ENCODE data around the gene MRM3.
"Not testable (repeated sequence)": the region's sequence is repeated elsewhere in the genome, so short reads cannot be mapped to it uniquely, and the experiment has no call there.

MRM3 gene

GRCh38 chr17:819251-819650, 37.1 kb downstream of the MRM3 start:
- DNase-seq (ENCODE audit: insufficient read length, low spot score) (no peak), FAIRE-seq (no peak)

- DNase-seq (ENCODE audit: insufficient read length, low spot score) (no peak), FAIRE-seq (no peak)
Measured at GRCh38 chr17:823501-823902, 41.3 kb downstream of the MRM3 start.

DNA sequence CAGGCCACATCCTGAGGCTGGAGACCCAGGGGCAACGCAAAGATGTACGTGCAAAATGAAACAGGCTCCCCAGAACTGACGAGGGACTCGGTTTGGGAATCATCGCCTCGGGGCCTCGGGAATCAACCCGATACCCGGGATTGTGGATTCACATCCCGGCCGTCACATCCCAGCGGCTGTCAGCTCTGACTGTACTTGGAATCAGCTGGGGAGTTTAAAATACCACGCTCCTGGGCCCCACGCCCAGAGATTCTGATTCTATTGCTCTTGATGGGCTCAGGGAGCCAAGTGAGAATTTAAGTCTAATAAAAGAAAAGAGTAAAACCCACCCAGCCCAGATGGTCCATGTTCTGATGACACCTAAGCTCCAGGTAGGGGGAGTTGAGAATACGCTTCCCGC, 42.2 kb downstream of the MRM3 start:
- no peak for DNase-seq (ENCODE audit: insufficient read length, low spot score)
- FAIRE-seq, result no peak

DNA sequence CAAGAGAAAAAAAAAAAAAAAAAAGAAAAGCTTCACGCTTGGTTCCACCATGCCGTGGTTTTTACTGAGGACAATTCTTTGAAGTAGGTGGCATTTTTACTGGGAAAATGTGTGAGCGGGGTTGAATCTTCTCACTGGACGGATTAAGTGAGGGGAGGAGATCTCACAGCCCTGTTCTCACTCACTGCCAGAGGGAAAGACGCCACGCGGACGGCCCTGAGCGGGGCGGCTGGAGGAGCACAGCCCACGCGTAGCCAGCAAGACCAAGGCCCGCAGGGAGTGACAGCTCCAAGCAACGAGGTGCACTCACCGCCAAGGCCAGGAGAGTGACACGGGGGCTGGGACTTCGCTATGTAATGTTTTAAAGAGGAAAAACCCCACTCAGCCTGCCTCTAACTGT, 43.1 kb downstream of the MRM3 start:
- FAIRE-seq (no peak), DNase-seq (ENCODE audit: insufficient read length, low spot score) (no peak)

DNA sequence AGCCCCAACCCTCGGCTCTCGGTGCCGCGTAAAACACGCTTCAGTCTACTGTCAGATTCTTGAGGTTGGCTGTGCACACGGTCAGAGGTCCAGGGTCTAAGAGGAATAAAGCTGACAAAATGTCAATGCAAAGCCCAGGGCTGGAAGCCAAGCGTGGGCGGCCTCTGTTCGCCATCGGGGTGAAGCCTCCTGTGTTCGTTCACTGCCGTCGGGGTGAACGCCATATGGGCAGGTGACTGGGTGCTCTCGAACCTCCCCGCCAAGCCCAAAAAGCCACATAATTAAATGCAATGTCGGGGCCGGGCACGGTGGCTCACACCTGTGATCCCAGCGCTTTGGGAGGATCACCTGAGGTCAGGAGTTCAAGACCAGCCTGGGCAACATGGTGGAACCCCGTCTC, 44.6 kb downstream of the MRM3 start:
- no peak for FAIRE-seq
- DNase-seq (ENCODE audit: insufficient read length, low spot score), result no peak

DNA sequence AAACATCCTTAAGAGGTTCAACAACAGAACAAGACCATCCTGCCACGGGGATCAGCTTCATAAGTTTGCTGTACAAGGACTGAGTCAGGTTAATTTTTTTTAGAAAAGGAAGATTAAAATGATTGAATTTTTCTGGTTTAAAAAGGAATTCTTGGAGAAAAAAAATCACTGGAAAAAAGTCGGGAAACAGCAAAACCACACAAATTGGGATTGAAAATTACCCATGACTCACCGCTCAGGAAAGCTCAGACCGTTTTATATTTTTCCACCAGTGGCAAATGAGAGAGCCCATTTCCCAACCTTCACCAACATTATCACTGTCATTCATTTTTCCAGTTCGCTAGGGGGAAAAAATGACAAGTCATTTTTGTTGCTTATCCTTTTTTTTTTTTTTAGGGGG, 46.6 kb downstream of the MRM3 start:
- FAIRE-seq (no peak), DNase-seq (ENCODE audit: insufficient read length, low spot score) (no peak)

- FAIRE-seq; DNase-seq (ENCODE audit: insufficient read length, low spot score): not testable (repeated sequence)
Measured at GRCh38 chr17:829614-830013, 47.5 kb downstream of the MRM3 start.

GRCh38 chr17:830381-830780, 48.2 kb downstream of the MRM3 start:
- no peak for FAIRE-seq
- no peak for DNase-seq (ENCODE audit: insufficient read length, low spot score)

- DNase-seq (ENCODE audit: insufficient read length, low spot score) (no peak), FAIRE-seq (no peak)
Measured at GRCh38 chr17:830950-831349, 48.8 kb downstream of the MRM3 start.

DNA sequence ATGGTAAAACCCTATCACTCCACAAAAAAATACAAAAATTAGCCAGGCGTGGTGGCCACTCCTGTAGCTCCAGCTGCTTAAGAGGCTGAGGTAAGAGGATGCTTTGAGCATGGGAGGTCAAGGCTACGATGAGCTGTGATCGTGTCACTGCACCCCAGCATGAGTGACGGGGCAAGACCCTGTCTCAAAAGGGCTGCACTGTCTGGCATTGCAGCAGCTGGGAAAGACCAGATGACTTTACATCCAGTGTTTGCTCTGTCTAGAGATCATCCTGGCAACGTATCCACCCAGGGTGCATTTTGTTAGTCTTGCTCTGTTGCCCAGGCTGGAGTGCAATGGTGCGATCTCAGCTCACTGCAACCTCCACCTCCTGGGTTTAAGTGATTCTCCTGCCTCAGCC, 52.0 kb downstream of the MRM3 start:
- FAIRE-seq (no peak), DNase-seq (ENCODE audit: insufficient read length, low spot score) (no peak)

DNA sequence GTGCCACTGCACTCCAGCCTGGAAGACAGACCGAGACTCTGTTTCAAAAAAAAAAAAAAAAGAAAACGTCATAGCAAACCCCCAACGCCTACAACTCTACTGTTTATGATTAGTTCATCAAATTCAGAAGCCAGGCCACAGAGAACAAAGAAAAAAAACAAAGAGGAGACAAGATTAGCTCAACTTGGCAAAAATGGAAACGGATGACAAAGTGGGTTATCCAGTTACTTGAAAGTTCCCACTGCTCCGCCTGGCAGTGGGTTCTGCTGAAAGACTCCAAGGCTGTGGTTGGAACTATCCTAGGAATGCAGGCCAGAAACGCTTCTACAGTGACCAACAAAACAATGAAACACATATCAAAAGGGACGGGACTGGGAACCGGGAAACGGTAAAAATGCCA, 53.1 kb downstream of the MRM3 start:
- FAIRE-seq (no peak), DNase-seq (ENCODE audit: insufficient read length, low spot score) (no peak)

DNA sequence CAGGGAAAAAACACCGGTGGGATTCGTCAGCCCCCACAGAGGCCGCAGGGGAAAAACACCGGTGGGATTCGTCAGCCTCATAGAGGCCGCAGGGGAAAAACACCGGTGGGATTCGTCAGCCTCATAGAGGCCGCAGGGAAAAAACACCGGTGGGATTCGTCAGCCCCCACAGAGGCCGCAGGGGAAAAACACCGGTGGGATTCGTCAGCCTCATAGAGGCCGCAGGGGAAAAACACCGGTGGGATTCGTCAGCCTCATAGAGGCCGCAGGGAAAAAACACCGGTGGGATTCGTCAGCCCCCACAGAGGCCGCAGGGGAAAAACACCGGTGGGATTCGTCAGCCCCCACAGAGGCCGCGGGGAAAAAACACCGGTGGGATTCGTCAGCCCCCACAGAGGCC, 53.6 kb downstream of the MRM3 start:
- not testable (repeated sequence) for DNase-seq (ENCODE audit: insufficient read length, low spot score); FAIRE-seq

GRCh38 chr17:836151-836550, 54.0 kb downstream of the MRM3 start:
- FAIRE-seq (no peak), DNase-seq (ENCODE audit: insufficient read length, low spot score) (no peak)

DNA sequence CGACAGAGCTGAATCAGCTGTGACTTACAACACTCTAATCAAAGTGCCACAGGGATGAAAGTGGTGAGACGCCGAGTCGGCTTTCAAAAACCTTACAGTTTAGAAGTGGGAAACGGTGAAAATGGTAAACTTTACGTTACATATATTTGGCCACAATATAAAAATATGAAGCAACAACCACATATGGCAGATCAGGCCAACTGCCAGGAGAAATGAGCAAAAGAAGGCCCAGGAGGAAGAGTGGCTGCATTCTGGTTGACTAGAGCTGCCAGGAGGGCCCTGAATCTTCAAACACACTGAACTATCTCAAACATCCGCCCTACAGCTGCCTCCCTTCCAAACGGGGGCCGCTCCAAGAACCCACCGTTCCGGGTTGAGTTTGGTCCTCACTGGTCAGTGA, 56.3 kb downstream of the MRM3 start:
- DNase-seq (ENCODE audit: insufficient read length, low spot score), result no peak
- FAIRE-seq, result no peak

GRCh38 chr17:841313-841712, 59.2 kb downstream of the MRM3 start:
- no peak for DNase-seq (ENCODE audit: insufficient read length, low spot score)
- FAIRE-seq, result no peak

All from GM19239 (cell line).